Stomach (tissue), 9 donors: ENCODE results near the gene TPPP3. TPM values are rescaled to one million over a fixed set of nuclear protein-coding genes. Genes with fewer than 3 reads are reported as not detected.

ENCODE experiments used
- DNase-seq, 2 donors: peaks; one replicate each; pipeline versions ENCODE4 v3.0.0 to v3.0.0-alpha.2; 2013 to 2019
- H3K27ac ChIP-seq, 5 donors: fragments of 200-600 bp in 4 of 5; sonication (generic) in 4 of 5; one replicate each; pipeline ENCODE4 v1.5.1; 2013 to 2019; ENCODE audit warnings: mild to moderate bottlenecking in 1 of 5, moderate library complexity in 1 of 5
- H3K27me3 ChIP-seq, 3 donors: fragments of 200-600 bp; sonication (generic); one replicate each; pipeline ENCODE4 v1.5.1; 2017 to 2019; ENCODE audit warnings: mixed run types in 1 of 3
- H3K36me3 ChIP-seq, 4 donors: fragments of 200-600 bp; sonication (generic); 1 replicate in 3 of 4; 2 replicates in 1 of 4; pipeline ENCODE4 v1.5.1; 2016 to 2019
- H3K4me1 ChIP-seq, 4 donors: fragments of 200-600 bp; sonication (generic); one replicate each; pipeline ENCODE4 v1.5.1; 2016 to 2019
- H3K4me3 ChIP-seq, 4 donors: fragments of 200-600 bp; sonication (generic) in 3 of 4; one replicate each; pipeline ENCODE4 v1.5.1; 2016 to 2019; ENCODE audit warnings: mild to moderate bottlenecking in 1 of 4
- H3K9me3 ChIP-seq, 4 donors: fragments of 200-600 bp; sonication (generic); one replicate each; pipeline ENCODE4 v1.5.1; 2016 to 2019
- CTCF ChIP-seq, 7 experiments: fragments of 450-650 bp in 4 of 7; fragments of 200-600 bp in 3 of 7; sonication (generic) in 3 of 7; IDR thresholded peaks; one replicate each; pipeline ENCODE4 v1.5.1; 2016 to 2019; ENCODE audit warnings: antibody characterized with exemption in 7 of 7, control low read depth in 2 of 7, mild to moderate bottlenecking in 1 of 7
- EP300 ChIP-seq: sonication (generic); formaldehyde crosslinking; IDR thresholded peaks from one replicate; pipeline ENCODE4 v1.6.1; 2017; ENCODE audit warnings: antibody characterized with exemption
- POLR2A ChIP-seq, 4 donors: fragments of 450-650 bp; IDR thresholded peaks; one replicate each; pipeline ENCODE4 v1.6.1; 2016; ENCODE audit warnings: antibody characterized with exemption in 4 of 4, control low read depth in 2 of 4, mild to moderate bottlenecking in 1 of 4, moderate library complexity in 1 of 4
- POLR2AphosphoS5 ChIP-seq, 3 donors: sonication (generic); formaldehyde crosslinking; IDR thresholded peaks; one replicate each; pipeline ENCODE4 v1.6.1; 2016; ENCODE audit warnings: antibody characterized with exemption in 3 of 3
- WGBS, 5 donors: extraction: QIAGEN DNeasy Blood & Tissue Kit in 3 of 5; methylation state at CpG; one replicate each; pipeline versions ENCODE4 v1.1.5 to v1.1.7; 2013 to 2018; 5-methylcytosine and 5-hydroxymethylcytosine counted together
- intact Hi-C: fragments of 100-400 bp; cut with DNase I; formaldehyde crosslinking; loops from one replicate; pipeline ENCODE4 v1.15.1; 2023; ENCODE audit warnings: low total_unique reads
- polyA plus RNA-seq, 3 donors: library from polyadenylated mRNA; stranded (reverse); fragments of 200-250 nt; gene quantifications; one replicate each; pipeline ENCODE4 v1.2.3, GENCODE V29; 2013
- small RNA-seq, 4 donors: library from RNA; depleted of rRNA; stranded (forward); fragments of <200 nt; gene quantifications; one replicate each; pipeline ENCODE3, GENCODE V24; 2016
- total RNA-seq, 5 donors: library from RNA; depleted of rRNA; stranded (reverse); fragments of >200 nt; gene quantifications; one replicate each; pipeline versions ENCODE4 v1.1.0 to v1.2.3, GENCODE V29; 2014 to 2016
- donor health status: healthy with polysubstance abuse.
- donor health status: Bipolar disorder and iron deficiency.
- donor health status: healthy.

The TPPP3 gene
- total and polyA plus RNA-seq, 8 donors, result 5.8 to 127 (median 13.8) TPM

- peak overlapping the region in 3 of 5 donors; percentile 38 to 80 (median 72) for H3K27ac ChIP-seq
- H3K4me1 ChIP-seq, result peaks cover 0 to 18% (median 6%) of the 10 kb centered on the region in 4 donors
- intact Hi-C loops, result no loop called here
- H3K4me3 ChIP-seq, result no peak overlapping the region
- H3K9me3 ChIP-seq, result no peaks in the 10 kb centered on the region
- WGBS, 5 donors, result 61 to 69% (median 67%) methylated on average over 3 of the region's 3 CpGs
- no peaks in the 10 kb centered on the region for H3K27me3 ChIP-seq
- H3K36me3 ChIP-seq, result no peaks in the 10 kb centered on the region
- peak in 1 of 2 donors; percentile 33 for DNase-seq
- no peak for TF ChIP-seq CTCF (IDR thresholded peaks at IDR 0.05)
- no peak for TF ChIP-seq EP300
- TF ChIP-seq POLR2AphosphoS5 (IDR thresholded peaks at IDR 0.05), result no peak
- no peak for TF ChIP-seq POLR2A (IDR thresholded peaks at IDR 0.05)
Measured at GRCh38 chr16:67346341-67346740, 47.0 kb downstream of the TPPP3 start.

GRCh38 chr16:67345401-67345800 lies 47.9 kb downstream of the TPPP3 start:
- DNase-seq, result peak; percentile 55 to 56

GRCh38 chr16:67342616-67343015 lies 50.7 kb downstream of the TPPP3 start:
- 91 to 94% (median 94%) methylated on average over 4 of the region's 4 CpGs for WGBS, 5 donors
- intact Hi-C loops, result no loop called here

More at GRCh38 chr16:67345401-67345800, 47.9 kb downstream of the TPPP3 start:
- H3K36me3 ChIP-seq, result no peaks in the 10 kb centered on the region
- H3K4me1 ChIP-seq, result peaks cover 0 to 18% (median 6%) of the 10 kb centered on the region in 4 donors
- intact Hi-C loops, result no loop called here
- WGBS, 5 donors, result 29 to 63% (median 48%) methylated on average over 1 of the region's 1 CpG
- no peaks in the 10 kb centered on the region for H3K27me3 ChIP-seq
- no peak overlapping the region for H3K4me3 ChIP-seq
- no peaks in the 10 kb centered on the region for H3K9me3 ChIP-seq
- H3K27ac ChIP-seq, result peak overlapping the region in 4 of 5 donors; percentile 38 to 80 (median 70)
- TF ChIP-seq POLR2A (IDR thresholded peaks at IDR 0.05) (no peak), POLR2AphosphoS5 (IDR thresholded peaks at IDR 0.05) (peak in 2 of 3 donors; percentile 39 to 67), CTCF (IDR thresholded peaks at IDR 0.05) (no peak), EP300 (no peak)

GRCh38 chr16:67341250-67341649 lies 52.0 kb downstream of the TPPP3 start:
- Histone ChIP-seq H3K36me3 (no peaks in the 10 kb centered on the region), H3K27me3 (no peaks in the 10 kb centered on the region), H3K4me3 (no peak overlapping the region), H3K4me1 (peaks cover 0 to 13% (median 4%) of the 10 kb centered on the region in 4 donors), H3K9me3 (no peaks in the 10 kb centered on the region), H3K27ac (no peak overlapping the region)
- DNase-seq, result no peak
- TF ChIP-seq CTCF (IDR thresholded peaks at IDR 0.05) (no peak), POLR2A (IDR thresholded peaks at IDR 0.05) (no peak), POLR2AphosphoS5 (IDR thresholded peaks at IDR 0.05) (no peak), EP300 (no peak)
- 86 to 94% (median 89%) methylated on average over 3 of the region's 3 CpGs for WGBS, 5 donors
- intact Hi-C loops, result no loop called here

More at GRCh38 chr16:67342616-67343015, 50.7 kb downstream of the TPPP3 start:
- H3K36me3 ChIP-seq, result no peaks in the 10 kb centered on the region
- no peaks in the 10 kb centered on the region for H3K9me3 ChIP-seq
- DNase-seq, result no peak
- no peak overlapping the region for H3K27ac ChIP-seq
- TF ChIP-seq POLR2AphosphoS5 (IDR thresholded peaks at IDR 0.05) (no peak), EP300 (no peak), POLR2A (IDR thresholded peaks at IDR 0.05) (no peak), CTCF (IDR thresholded peaks at IDR 0.05) (no peak)
- peaks cover 0 to 18% (median 6%) of the 10 kb centered on the region in 4 donors for H3K4me1 ChIP-seq
- no peak overlapping the region for H3K4me3 ChIP-seq
- H3K27me3 ChIP-seq, result no peaks in the 10 kb centered on the region

Small RNA genes lying within 50 kb of the gene (small RNA-seq; reads per million reads assigned to genes)
- gene RNU1-123P, result 0 reads per million in 4 donors

Other genes starting within 250 kb of the TPPP3 start
- gene B3GNT9, start 242.5 kb downstream of the TPPP3 start, total RNA-seq, result 10 to 100 TPM in 1 of 5 donors, 1 to 10 TPM in 3, under 1 TPM in 1; 0.58 to 11.2 (median 4.3) TPM
- gene B3GNT9, start 242.5 kb downstream of the TPPP3 start, polyA plus RNA-seq, result 1 to 10 TPM; 3.5 to 7.9 (median 4.0) TPM
- gene TRADD, start 233.6 kb downstream of the TPPP3 start, total RNA-seq, result 100 to 1,000 TPM in 1 of 5 donors, 10 to 100 TPM in 4; 10.6 to 112 (median 38.4) TPM
- gene TRADD, start 233.6 kb downstream of the TPPP3 start, polyA plus RNA-seq, result 10 to 100 TPM; 18.9 to 39.4 (median 34.8) TPM
- gene FBXL8, start 233.5 kb downstream of the TPPP3 start, total RNA-seq, result 100 to 1,000 TPM in 1 of 5 donors, 10 to 100 TPM in 3, 1 to 10 TPM in 1; 5.5 to 412 (median 51.3) TPM
- gene FBXL8, start 233.5 kb downstream of the TPPP3 start, polyA plus RNA-seq, result 10 to 100 TPM in 2 of 3 donors, 1 to 10 TPM in 1; 8.3 to 18.3 (median 10.7) TPM
- gene HSF4, start 228.8 kb downstream of the TPPP3 start, total RNA-seq, result 100 to 1,000 TPM in 1 of 5 donors, 10 to 100 TPM in 3, 1 to 10 TPM in 1; 9.5 to 630 (median 36.5) TPM
- 10 to 100 TPM; 23.8 to 65.4 (median 27.9) TPM for gene HSF4, start 228.8 kb downstream of the TPPP3 start, polyA plus RNA-seq
- gene NOL3, start 223.0 kb downstream of the TPPP3 start, total RNA-seq, result 100 to 1,000 TPM in 1 of 5 donors, 10 to 100 TPM in 4; 11.4 to 492 (median 39.4) TPM
- gene NOL3, start 223.0 kb downstream of the TPPP3 start, polyA plus RNA-seq, result 10 to 100 TPM; 17.2 to 59.7 (median 21.5) TPM
- gene MATCAP1, start 209.5 kb downstream of the TPPP3 start, total RNA-seq, result 100 to 1,000 TPM in 1 of 5 donors, 10 to 100 TPM in 4; 13.2 to 156 (median 24.0) TPM
- 10 to 100 TPM in 1 of 3 donors, 1 to 10 TPM in 2; 8.5 to 25.7 (median 9.5) TPM for gene MATCAP1, start 209.5 kb downstream of the TPPP3 start, polyA plus RNA-seq
- gene EXOC3L1, start 203.4 kb downstream of the TPPP3 start, total RNA-seq, result 10 to 100 TPM in 3 of 5 donors, 1 to 10 TPM in 1, not detected in 1; 1.3 to 25.5 (median 14.5) TPM
- 1 to 10 TPM; 3.9 to 6.8 (median 4.0) TPM for gene EXOC3L1, start 203.4 kb downstream of the TPPP3 start, polyA plus RNA-seq
- gene E2F4, start 201.3 kb downstream of the TPPP3 start, total RNA-seq, result 100 to 1,000 TPM in 2 of 5 donors, 10 to 100 TPM in 3; 36.8 to 304 (median 89.7) TPM
- gene E2F4, start 201.3 kb downstream of the TPPP3 start, polyA plus RNA-seq, result 10 to 100 TPM; 32.8 to 44.3 (median 38.7) TPM
- gene ELMO3, start 194.4 kb downstream of the TPPP3 start, total RNA-seq, result 100 to 1,000 TPM in 2 of 5 donors, 10 to 100 TPM in 3; 11.6 to 133 (median 57.2) TPM
- 10 to 100 TPM; 20.4 to 44.6 (median 37.1) TPM for gene ELMO3, start 194.4 kb downstream of the TPPP3 start, polyA plus RNA-seq
- gene TMEM208, start 166.4 kb downstream of the TPPP3 start, total RNA-seq, result 100 to 1,000 TPM in 1 of 5 donors, 10 to 100 TPM in 3, 1 to 10 TPM in 1; 8.7 to 126 (median 46.4) TPM
- gene TMEM208, start 166.4 kb downstream of the TPPP3 start, polyA plus RNA-seq, result 100 to 1,000 TPM in 1 of 3 donors, 10 to 100 TPM in 2; 39.6 to 141 (median 89.2) TPM
- 100 to 1,000 TPM in 1 of 5 donors, 10 to 100 TPM in 3, 1 to 10 TPM in 1; 6.1 to 101 (median 25.9) TPM for gene FHOD1, start 146.0 kb downstream of the TPPP3 start, total RNA-seq
- 10 to 100 TPM; 12.8 to 19.2 (median 15.7) TPM for gene FHOD1, start 146.0 kb downstream of the TPPP3 start, polyA plus RNA-seq
- gene SLC9A5, start 144.5 kb downstream of the TPPP3 start, total RNA-seq, result 1 to 10 TPM in 2 of 5 donors, under 1 TPM in 2, not detected in 1; 0.89 to 5.3 (median 2.6) TPM
- under 1 TPM; 0.19 to 0.43 (median 0.31) TPM for gene SLC9A5, start 144.5 kb downstream of the TPPP3 start, polyA plus RNA-seq
- gene PLEKHG4, start 114.0 kb downstream of the TPPP3 start, total RNA-seq, result 10 to 100 TPM in 2 of 5 donors, 1 to 10 TPM in 3; 2.3 to 57.1 (median 8.1) TPM
- 1 to 10 TPM; 2.5 to 10.0 (median 3.1) TPM for gene PLEKHG4, start 114.0 kb downstream of the TPPP3 start, polyA plus RNA-seq
- gene KCTD19, start 66.8 kb downstream of the TPPP3 start, total RNA-seq, result 1 to 10 TPM in 2 of 5 donors, not detected in 3; 2.2 to 3.3 TPM
- under 1 TPM in 1 of 3 donors, not detected in 2; 0.03 TPM for gene KCTD19, start 66.8 kb downstream of the TPPP3 start, polyA plus RNA-seq
- 10 to 100 TPM in 1 of 5 donors, under 1 TPM in 1, not detected in 3; 0.73 to 33.0 TPM for gene LRRC36, start 66.7 kb downstream of the TPPP3 start, total RNA-seq
- 1 to 10 TPM in 1 of 3 donors, under 1 TPM in 1, not detected in 1; 0.37 to 1.2 TPM for gene LRRC36, start 66.7 kb downstream of the TPPP3 start, polyA plus RNA-seq
- 10 to 100 TPM in 2 of 5 donors, 1 to 10 TPM in 2, not detected in 1; 6.1 to 33.6 (median 11.6) TPM for gene ZDHHC1, start 23.0 kb upstream of the TPPP3 start, total RNA-seq
- 1 to 10 TPM; 2.0 to 4.7 (median 4.4) TPM for gene ZDHHC1, start 23.0 kb upstream of the TPPP3 start, polyA plus RNA-seq
- gene HSD11B2, start 37.6 kb upstream of the TPPP3 start, total RNA-seq, result 100 to 1,000 TPM in 1 of 5 donors, 10 to 100 TPM in 1, 1 to 10 TPM in 1, under 1 TPM in 1, not detected in 1; 0.89 to 837 (median 9.6) TPM
- 10 to 100 TPM in 1 of 3 donors, 1 to 10 TPM in 2; 1.5 to 16.7 (median 2.9) TPM for gene HSD11B2, start 37.6 kb upstream of the TPPP3 start, polyA plus RNA-seq
- gene ATP6V0D1, start 87.7 kb upstream of the TPPP3 start, total RNA-seq, result 100 to 1,000 TPM in 1 of 5 donors, 10 to 100 TPM in 4; 23.5 to 102 (median 72.2) TPM
- 100 to 1,000 TPM in 1 of 3 donors, 10 to 100 TPM in 2; 36.5 to 102 (median 57.7) TPM for gene ATP6V0D1, start 87.7 kb upstream of the TPPP3 start, polyA plus RNA-seq
- gene AGRP, start 90.0 kb upstream of the TPPP3 start, total RNA-seq, result not detected
- not detected for gene AGRP, start 90.0 kb upstream of the TPPP3 start, polyA plus RNA-seq
- 100 to 1,000 TPM in 2 of 5 donors, 10 to 100 TPM in 3; 24.0 to 159 (median 38.4) TPM for gene RIPOR1, start 135.3 kb upstream of the TPPP3 start, total RNA-seq
- gene RIPOR1, start 135.3 kb upstream of the TPPP3 start, polyA plus RNA-seq, result 10 to 100 TPM; 17.2 to 29.5 (median 23.4) TPM
- gene CTCF, start 169.0 kb upstream of the TPPP3 start, total RNA-seq, result 10 to 100 TPM; 29.2 to 47.3 (median 38.8) TPM
- gene CTCF, start 169.0 kb upstream of the TPPP3 start, polyA plus RNA-seq, result 10 to 100 TPM; 15.0 to 19.9 (median 17.9) TPM